ENCODE measurements around the gene PRKAR1B. TPM values are rescaled to one million over a fixed set of nuclear protein-coding genes. Genes with fewer than 3 reads are reported as not detected.

The PRKAR1B gene
- total and polyA plus RNA-seq, 10 of the 15 experiments (the other 5 are each of a cell fraction or from before 2014, with no cell fraction given), result 1.4 to 45.6 (median 19.3) TPM

DNA sequence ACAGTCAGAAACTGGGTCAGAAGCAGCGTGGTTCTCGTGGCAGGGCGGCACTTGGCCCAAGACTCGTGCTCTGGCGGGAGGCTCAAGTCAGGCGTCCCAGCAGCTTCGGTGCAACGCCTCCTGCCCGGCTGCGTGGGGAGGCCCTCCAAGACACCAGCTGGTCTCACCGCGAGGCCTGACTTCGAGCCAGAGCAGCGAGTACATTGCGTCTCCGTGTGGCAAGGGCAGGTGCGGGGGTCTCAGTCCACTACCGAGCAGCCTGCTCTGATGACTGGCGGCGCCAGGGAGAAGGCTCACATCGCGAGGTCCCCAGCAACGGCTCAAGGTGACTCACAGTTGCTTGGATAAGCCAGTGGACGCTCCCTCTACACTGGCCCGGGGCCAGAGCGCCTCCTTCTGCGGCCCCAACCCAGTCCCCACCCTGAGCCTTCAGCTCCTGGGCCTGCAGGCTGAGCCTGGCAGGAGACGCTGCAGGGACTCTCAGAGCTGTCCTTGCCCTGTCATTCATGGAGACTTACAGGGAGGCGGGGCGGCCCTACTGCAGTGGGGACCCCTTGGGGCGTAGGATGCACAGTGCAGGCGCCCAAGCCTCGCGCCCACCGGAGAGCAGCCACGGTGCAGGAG is 41.9 kb upstream of the PRKAR1B start (continued):
- no peak for TF ChIP-seq BCL11A (IDR thresholded peaks at IDR 0.05; ENCODE audit: low read depth, low read length)

GRCh38 chr7:767941-768731 is 41.1 kb upstream of the PRKAR1B start:
- peaks cover 9 to 19% of the 10 kb centered on the region in 2 experiments; a peak in 3 of 4 replicates for H3K36me3 ChIP-seq (ENCODE audit: control insufficient read depth in 2 of 2, insufficient read depth in 2 of 2, low read length in 1 of 2)
- ChIA-PET SMC1A (ENCODE audit: uncharacterized antibody, unreplicated experiment) (no interaction called here), CTCF (no interaction called here), POLR2A (no interaction called here), RAD21 (ENCODE audit: unreplicated experiment) (no interaction called here)
- no peak overlapping the region for H3K4me2 ChIP-seq (ENCODE audit: control insufficient read depth, insufficient read depth)
- H2AFZ ChIP-seq (ENCODE audit: control insufficient read depth, low read depth, low read length), result no peak overlapping the region
- no peaks in the 10 kb centered on the region for H3K27me3 ChIP-seq (replicated peaks in 1 of 2; ENCODE audit: control insufficient read depth in 2 of 2, insufficient read depth in 2 of 2, low read length in 1 of 2)
- H3K79me2 ChIP-seq (ENCODE audit: control insufficient read depth, insufficient read depth, low read length), result no peaks in the 10 kb centered on the region
- no TSS peak for BruUV-seq (replicated peaks)
- in situ Hi-C loops (cut with MboI) (no loop called here), intact Hi-C loops (cut with micrococcal nuclease; ENCODE audit: unreplicated experiment) (no loop called here)
- no peaks in the 10 kb centered on the region for H4K20me1 ChIP-seq (ENCODE audit: control insufficient read depth, insufficient read depth)
- FAIRE-seq (no peak), DNase-seq (ENCODE audit: low read depth, low spot score) (no peak), ATAC-seq (no peak)
- TF ChIP-seq MAX (IDR thresholded peaks at IDR 0.05; ENCODE audit: low read depth, low read length) (no peak), RBBP5 (conservative IDR thresholded peaks at IDR 0.05) (no peak), POLR2AphosphoS5 (IDR thresholded peaks at IDR 0.05; ENCODE audit: low read length) (no peak), ZNF217 (IDR thresholded peaks at IDR 0.05) (no peak), TCF12 (IDR thresholded peaks at IDR 0.05; ENCODE audit: low read depth, low read length) (no peak), NFYA (IDR thresholded peaks at IDR 0.05; ENCODE audit: borderline replicate concordance, low read depth, low read length) (no peak), SIN3A (IDR thresholded peaks at IDR 0.05; ENCODE audit: low read depth, low read length) (no peak), STAT3 (IDR thresholded peaks at IDR 0.05; ENCODE audit: low read depth, low read length) (no peak), ZNF622 (IDR thresholded peaks at IDR 0.05) (no peak), MEF2B (IDR thresholded peaks at IDR 0.05; ENCODE audit: partially characterized antibody, poor library complexity, severe bottlenecking) (no peak), NFIC (IDR thresholded peaks at IDR 0.05; ENCODE audit: low read depth, low read length) (no peak)
- no peak overlapping the region for H3K9ac ChIP-seq (ENCODE audit: control insufficient read depth, insufficient read depth, low read length)
- no peaks in the 10 kb centered on the region for H3K9me3 ChIP-seq (replicated peaks; ENCODE audit: control insufficient read depth, insufficient read depth, low read length)
- H3K4me1 ChIP-seq (ENCODE audit: control insufficient read depth, insufficient read depth, low read length), result no peaks in the 10 kb centered on the region
- 96% methylated on average over 48 of the region's 65 CpGs for whole genome bisulfite sequencing (ENCODE audit: insufficient coverage, insufficient replicate concordance, low lambda C conversion rate, missing lambda C conversion rate)
- H3K27ac ChIP-seq (ENCODE audit: control insufficient read depth, insufficient read depth), result no peak overlapping the region
- no peak overlapping the region for H3K4me3 ChIP-seq

Measured in GM12878 (cell line).